GM18873 (cell line): ENCODE measurements around the gene SEMA3F.

Experiments
- ATAC-seq: cut with Tn5 transposase; IDR thresholded peaks from one replicate; pipeline ENCODE4 v1.9.1; 2021; ENCODE audit warnings: mild to moderate bottlenecking, moderate library complexity, moderate number of reproducible peaks; ENCODE audit not compliant: unreplicated experiment, low FRiP score

SEMA3F gene

GRCh38 chr3:50169232-50169832 lies 14.2 kb downstream of the SEMA3F start:
- no peak for ATAC-seq

DNA sequence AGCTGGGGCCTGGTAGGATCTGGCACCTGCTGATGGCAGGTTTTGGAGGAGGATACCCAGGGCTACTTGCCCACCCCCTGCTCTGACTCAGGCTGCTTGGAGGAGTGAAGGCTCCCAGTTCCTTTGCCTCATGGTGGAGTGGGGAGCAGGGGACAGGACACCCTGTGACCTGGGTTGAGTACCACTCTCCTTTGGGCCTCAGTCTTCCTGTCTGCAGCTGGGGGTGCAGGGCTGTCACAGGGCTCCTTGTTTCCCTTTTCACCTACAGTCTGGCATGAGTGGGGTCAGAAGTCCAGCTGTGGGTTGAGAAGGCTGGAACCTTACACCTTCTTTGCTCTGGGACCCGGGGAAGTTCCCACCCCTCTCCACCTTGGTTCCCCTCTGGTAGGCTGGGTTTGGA lies 14.7 kb downstream of the SEMA3F start:
- no peak for ATAC-seq

GRCh38 chr3:50170689-50171088 lies 15.6 kb downstream of the SEMA3F start:
- no peak for ATAC-seq

DNA sequence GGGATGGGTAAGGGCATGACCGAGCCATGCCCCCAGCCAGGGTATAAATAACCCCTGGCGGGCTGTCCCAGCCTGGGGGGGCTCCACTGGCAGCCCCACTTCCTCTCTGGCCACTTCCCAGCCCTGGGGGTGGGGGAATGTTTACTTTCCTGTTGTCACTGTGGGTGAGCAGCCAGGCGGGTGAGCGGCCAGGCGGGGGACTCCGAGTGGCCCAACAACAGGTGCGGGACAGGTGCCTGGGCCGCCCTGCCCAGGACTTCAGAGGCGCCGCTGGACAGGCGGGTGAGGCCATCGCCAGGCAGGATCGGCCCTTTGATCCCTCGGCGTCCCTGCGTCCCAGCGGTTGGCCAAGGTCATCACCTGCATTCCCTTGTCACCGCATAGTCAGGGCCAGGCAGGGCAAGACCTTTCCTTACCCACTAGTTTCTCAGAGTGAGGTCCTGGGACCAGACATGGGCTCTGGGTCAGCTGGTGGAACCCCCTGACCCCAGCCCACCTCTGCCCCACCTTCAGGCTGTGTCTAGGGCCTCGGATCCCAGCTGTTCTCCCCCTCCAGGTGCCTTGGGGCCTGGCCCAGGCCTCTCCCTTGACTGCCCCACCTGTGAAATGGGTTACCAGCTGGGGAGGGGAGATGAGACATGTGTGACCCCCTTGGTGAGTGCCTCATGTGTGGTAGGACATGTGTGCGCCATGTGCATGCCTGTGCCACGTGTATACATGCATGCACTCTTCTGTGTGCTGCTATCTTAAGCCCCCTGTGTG lies 16.6 kb downstream of the SEMA3F start:
- ATAC-seq, result no peak

DNA sequence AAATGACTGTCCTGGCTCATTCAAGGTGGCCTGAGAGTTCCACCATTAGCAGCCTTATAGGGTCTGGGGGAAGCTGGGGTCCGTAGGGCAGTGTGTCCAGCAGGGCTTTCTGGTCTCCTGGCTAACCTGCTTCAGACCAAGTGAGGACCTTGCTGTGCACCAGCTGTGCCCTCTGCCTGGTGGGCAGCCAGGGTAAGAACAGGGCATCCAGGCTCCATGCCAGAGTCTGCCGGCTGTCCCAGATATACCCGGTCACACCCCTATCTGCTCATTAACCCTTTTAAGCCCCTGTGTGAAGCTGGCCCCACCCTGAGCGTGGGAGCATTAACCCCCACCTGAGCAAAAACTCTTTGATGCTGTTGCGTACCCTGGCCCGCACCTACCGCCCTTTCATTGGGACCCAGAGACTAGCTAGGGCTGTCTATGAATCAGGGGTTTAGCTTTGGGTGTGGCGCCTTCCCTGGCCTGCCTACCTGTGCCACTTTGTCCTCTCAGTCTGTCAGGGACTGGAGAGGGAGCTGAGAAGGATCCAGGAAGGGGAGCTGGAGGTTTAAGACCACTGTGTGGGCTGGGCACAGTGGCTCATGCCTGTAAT lies 17.6 kb downstream of the SEMA3F start:
- no peak for ATAC-seq

DNA sequence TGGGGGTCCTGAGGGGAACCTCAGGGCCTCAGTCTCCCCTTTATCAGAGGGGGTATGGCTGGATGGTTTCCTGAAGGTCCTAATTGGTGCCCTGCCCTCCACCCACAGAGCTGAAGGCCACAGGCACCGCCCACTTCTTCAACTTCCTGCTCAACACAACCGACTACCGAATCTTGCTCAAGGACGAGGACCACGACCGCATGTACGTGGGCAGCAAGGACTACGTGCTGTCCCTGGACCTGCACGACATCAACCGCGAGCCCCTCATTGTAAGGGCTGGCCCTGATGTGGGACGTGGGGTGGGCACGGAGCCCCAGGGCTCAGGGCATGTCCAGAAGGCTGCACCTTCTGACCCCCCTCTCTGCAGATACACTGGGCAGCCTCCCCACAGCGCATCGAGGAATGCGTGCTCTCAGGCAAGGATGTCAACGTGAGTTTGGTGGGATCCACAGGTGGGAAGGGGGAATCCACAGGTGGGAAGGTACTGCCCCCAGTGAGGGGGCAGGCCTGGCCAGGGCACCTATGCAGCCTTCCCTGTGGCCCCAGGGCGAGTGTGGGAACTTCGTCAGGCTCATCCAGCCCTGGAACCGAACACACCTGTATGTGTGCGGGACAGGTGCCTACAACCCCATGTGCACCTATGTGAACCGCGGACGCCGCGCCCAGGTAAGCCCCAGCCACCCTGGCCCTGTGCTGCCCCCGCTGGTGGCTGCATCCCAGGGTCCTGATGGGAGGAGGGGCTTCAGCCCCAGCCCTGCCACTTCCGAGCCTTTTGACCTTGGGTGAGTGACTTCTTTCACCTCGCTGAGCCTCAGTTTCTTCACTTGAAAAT lies 18.8 kb downstream of the SEMA3F start:
- ATAC-seq, result no peak

- ATAC-seq, result no peak
These were observed 19.4 kb downstream of the SEMA3F start for GRCh38 chr3:50174517-50174895.

GRCh38 chr3:50174947-50175524 lies 19.9 kb downstream of the SEMA3F start:
- no peak for ATAC-seq

DNA sequence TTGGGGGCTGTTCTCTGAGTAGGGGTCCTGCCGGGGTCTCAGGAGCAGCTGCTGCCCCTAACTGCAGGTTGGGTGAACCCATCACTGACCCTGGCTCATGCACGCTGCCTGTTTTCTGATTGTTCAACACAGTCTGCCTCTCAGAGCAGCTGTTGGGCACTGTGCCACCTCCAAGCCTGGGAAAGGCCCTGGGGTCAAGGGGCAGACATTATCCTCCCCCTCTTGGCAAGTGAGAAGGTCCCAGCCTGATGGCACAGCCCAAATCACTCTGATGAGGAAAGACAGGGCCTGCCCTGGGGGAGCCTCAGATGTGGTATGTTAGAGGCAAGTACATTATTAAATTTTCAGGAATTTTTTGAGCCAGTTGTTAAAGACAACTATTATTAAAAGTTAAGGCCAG lies 22.2 kb downstream of the SEMA3F start:
- ATAC-seq, result no peak

- ATAC-seq, result no peak
These were observed 24.6 kb downstream of the SEMA3F start for GRCh38 chr3:50179710-50180109.

DNA sequence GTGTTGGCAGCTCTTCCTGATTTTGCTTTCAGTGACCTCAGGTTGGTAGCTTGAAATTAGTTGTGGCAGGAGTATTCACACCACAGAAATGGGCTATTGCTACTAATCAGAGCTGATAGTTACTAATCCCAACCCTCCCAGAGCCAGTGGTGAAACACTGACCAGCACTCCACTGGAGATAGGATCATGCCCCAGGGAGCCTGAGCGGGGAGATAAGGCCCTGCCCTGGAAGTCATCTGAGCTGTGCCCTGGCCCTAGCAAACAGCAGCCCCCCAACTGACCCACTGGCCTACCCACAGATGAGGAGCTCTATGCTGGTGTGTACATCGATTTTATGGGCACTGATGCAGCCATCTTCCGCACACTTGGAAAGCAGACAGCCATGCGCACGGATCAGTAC lies 26.9 kb downstream of the SEMA3F start:
- ATAC-seq, result no peak

DNA sequence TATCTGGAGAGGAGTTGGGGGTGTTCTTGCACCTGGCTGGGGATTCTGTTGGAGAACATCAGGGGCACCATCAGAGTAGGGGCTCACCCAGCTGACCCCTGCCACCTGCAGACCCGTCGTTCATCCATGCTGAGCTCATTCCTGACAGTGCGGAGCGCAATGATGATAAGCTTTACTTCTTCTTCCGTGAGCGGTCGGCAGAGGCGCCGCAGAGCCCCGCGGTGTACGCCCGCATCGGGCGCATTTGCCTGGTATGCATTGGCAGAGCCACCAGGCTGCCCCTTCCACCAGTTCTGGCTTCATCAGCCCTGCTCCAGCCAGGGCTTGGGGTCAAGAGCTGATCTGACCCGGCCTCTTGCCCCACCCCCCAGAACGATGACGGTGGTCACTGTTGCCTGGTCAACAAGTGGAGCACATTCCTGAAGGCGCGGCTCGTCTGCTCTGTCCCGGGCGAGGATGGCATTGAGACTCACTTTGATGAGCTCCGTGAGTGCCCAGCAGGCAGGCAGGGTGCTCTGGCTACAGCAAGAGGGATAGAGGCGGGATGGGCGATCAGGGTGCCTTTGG lies 27.5 kb downstream of the SEMA3F start:
- ATAC-seq, result no peak

DNA sequence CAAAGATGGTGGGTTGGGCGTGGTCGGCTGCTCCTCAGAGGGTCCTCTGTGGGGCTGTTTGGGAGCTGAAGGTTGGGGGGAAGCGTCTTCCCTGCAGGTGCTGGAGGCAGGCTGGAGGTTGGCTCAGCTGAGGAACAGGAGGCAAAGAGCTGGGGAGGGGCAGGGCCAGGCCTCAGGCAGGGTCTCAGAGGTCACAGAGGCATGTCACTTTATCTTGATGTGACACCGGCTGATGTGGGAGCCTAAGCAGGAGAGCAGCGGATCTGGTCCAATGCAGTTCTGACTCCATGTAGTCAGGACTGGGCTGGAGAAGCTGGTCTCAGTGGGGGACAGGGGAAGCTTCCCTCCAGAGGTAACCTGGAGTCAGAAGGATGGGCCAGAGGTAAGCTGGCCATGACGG lies 28.6 kb downstream of the SEMA3F start:
- no peak for ATAC-seq

GRCh38 chr3:50184242-50184978 lies 29.3 kb downstream of the SEMA3F start:
- no peak for ATAC-seq

- ATAC-seq, result no peak
These were observed 30.1 kb downstream of the SEMA3F start for GRCh38 chr3:50185230-50185629.

GRCh38 chr3:50186096-50186495 lies 31.0 kb downstream of the SEMA3F start:
- ATAC-seq, result no peak

- no peak for ATAC-seq
These were observed 32.6 kb downstream of the SEMA3F start for GRCh38 chr3:50187750-50188149.

- ATAC-seq, result no peak
These were observed 34.1 kb downstream of the SEMA3F start for GRCh38 chr3:50189274-50189673.

DNA sequence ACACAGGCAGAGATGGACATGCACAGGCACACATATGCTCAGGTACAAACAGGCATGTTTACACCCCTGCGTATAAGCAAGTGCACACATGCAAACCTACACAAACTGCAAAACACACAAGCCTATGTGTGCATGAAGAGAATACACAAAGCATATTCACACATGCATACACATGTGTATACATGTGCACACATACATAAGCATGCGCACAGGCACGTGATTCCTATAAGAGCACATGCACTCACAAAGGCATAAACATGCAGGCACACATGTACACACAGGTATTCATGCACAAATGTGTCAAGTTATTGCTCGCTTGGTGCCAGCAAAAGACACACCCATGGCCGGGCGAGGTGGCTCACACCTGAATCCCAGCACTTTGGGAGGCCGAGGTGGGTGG lies 34.9 kb downstream of the SEMA3F start:
- ATAC-seq, result no peak
